HCT116 (cell line): ENCODE measurements around the gene SEC23A.

ENCODE experiments used
- ELF1 ChIP-seq: IDR thresholded peaks from 2 replicates; pipeline ENCODE4 v1.6.1; 2012; ENCODE audit warnings: low read depth, borderline replicate concordance
- EZH2 ChIP-seq: fragments of 200-600 bp; sonication (generic); IDR thresholded peaks from 2 replicates; pipeline ENCODE4 v1.6.1; 2017; ENCODE audit warnings: antibody characterized with exemption, mixed run types
- FOSL1 ChIP-seq: IDR thresholded peaks from 2 replicates; pipeline ENCODE4 v1.6.1; 2012; ENCODE audit warnings: low read depth
- TF ChIP-seq, protein P1 (sequence below), 3 experiments: fragments of 200-600 bp in 1 of 3; sonication (generic) in 1 of 3; IDR thresholded peaks in 2 of 3; conservative IDR thresholded peaks in 1 of 3; 2 replicates each; pipeline ENCODE4 v1.5.1; 2012 to 2017; ENCODE audit warnings: low read depth in 2 of 3, low read length in 2 of 3, antibody characterized with exemption in 1 of 3, borderline replicate concordance in 1 of 3, control low read depth in 1 of 3, mild to moderate bottlenecking in 1 of 3, mixed read lengths in 1 of 3, mixed run types in 1 of 3, moderate library complexity in 1 of 3; ENCODE audit not compliant: insufficient read depth in 1 of 3

DNA sequence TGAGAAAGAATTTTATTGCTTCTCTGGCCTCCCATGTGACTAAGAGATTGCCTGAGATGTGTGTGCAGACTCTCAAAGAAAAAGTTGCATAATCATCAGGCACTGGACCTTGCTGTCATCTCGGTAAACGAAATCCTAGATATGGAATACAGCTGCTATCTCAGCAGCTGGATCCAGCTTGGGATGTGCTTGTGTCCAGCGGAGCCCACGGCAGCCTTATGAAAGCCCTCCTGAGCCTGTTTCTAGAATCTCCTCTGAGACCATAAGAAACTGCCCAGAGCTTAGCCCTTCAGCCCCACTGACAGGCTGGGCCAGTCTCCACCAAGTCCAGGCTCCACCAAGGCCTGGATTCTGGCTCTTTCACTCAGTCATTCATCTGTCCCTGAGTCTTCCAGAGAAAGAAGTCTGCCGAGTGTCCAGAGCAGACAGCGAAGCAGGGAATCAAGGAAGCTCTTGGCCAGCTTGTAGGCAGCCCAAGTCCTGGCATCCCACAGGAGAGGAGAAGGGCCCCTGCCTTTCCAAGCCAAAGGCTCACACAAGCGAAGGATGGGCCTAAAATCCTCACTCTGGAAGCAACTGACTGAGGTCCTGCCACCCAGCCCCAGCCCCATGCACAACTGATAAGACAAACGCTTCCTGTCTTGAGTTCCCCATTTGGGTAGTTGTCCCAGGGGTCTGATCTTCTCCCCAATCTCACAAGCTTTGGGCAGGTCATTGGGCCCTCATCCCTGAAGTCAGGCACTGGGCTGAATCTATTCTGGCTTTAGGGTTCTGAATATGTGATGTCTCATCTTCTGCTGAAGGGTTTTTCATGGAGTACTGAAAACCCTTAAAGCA lies 97.8 kb downstream of the SEC23A start:
- TF ChIP-seq ELF1 (no peak), FOSL1 (no peak), EZH2 (no peak)
- TF ChIP-seq, protein P1, sequence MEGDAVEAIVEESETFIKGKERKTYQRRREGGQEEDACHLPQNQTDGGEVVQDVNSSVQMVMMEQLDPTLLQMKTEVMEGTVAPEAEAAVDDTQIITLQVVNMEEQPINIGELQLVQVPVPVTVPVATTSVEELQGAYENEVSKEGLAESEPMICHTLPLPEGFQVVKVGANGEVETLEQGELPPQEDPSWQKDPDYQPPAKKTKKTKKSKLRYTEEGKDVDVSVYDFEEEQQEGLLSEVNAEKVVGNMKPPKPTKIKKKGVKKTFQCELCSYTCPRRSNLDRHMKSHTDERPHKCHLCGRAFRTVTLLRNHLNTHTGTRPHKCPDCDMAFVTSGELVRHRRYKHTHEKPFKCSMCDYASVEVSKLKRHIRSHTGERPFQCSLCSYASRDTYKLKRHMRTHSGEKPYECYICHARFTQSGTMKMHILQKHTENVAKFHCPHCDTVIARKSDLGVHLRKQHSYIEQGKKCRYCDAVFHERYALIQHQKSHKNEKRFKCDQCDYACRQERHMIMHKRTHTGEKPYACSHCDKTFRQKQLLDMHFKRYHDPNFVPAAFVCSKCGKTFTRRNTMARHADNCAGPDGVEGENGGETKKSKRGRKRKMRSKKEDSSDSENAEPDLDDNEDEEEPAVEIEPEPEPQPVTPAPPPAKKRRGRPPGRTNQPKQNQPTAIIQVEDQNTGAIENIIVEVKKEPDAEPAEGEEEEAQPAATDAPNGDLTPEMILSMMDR (IDR thresholded peaks at IDR 0.05 in 2 of 3, conservative IDR thresholded peaks at IDR 0.05 in 1 of 3; ENCODE audit: borderline replicate concordance in 1 of 3, insufficient read depth in 1 of 3, low read depth in 2 of 3, low read length in 2 of 3) = no peak
